KMS-11 (cell line): ENCODE data around the gene TMF1.

Experiments
- H2AFZ ChIP-seq: fragments of 200-600 bp; sonication (generic); 2 replicates; pipeline ENCODE4 v1.6.1; 2016; ENCODE audit warnings: antibody characterized with exemption, mixed run types, low read depth
- H3K27ac ChIP-seq: fragments of 200-600 bp; sonication (generic); 2 replicates; pipeline ENCODE4 v1.6.1; 2016; ENCODE audit warnings: mild to moderate bottlenecking, mixed run types
- H3K27me3 ChIP-seq: fragments of 200-600 bp; sonication (generic); 2 replicates; pipeline ENCODE4 v1.6.1; 2017; ENCODE audit warnings: mild to moderate bottlenecking, low read depth, mixed run types, moderate library complexity; ENCODE audit not compliant: insufficient read depth
- H3K36me3 ChIP-seq: fragments of 200-600 bp; sonication (generic); 2 replicates; pipeline ENCODE4 v1.6.1; 2017; ENCODE audit warnings: mild to moderate bottlenecking, mixed run types; ENCODE audit not compliant: insufficient read depth
- H3K4me1 ChIP-seq: fragments of 200-600 bp; sonication (generic); 2 replicates; pipeline ENCODE4 v1.6.1; 2016; ENCODE audit warnings: mild to moderate bottlenecking, low read depth, mixed run types; ENCODE audit not compliant: poor library complexity, severe bottlenecking
- H3K4me2 ChIP-seq: fragments of 200-600 bp; sonication (generic); 2 replicates; pipeline ENCODE4 v1.7.0; 2016; ENCODE audit warnings: mild to moderate bottlenecking, mixed run types
- H3K4me3 ChIP-seq: fragments of 200-600 bp; sonication (generic); IDR thresholded peaks from 2 replicates; pipeline ENCODE4 v1.6.1; 2017; ENCODE audit warnings: low read depth, low read length, mixed read lengths; ENCODE audit not compliant: insufficient read depth
- H3K79me2 ChIP-seq: fragments of 200-600 bp; sonication (generic); 2 replicates; pipeline ENCODE4 v1.6.1; 2016; ENCODE audit warnings: low read depth, mixed run types; ENCODE audit not compliant: insufficient read depth
- H3K9ac ChIP-seq: fragments of 200-600 bp; sonication (generic); 2 replicates; pipeline ENCODE4 v1.6.1; 2016; ENCODE audit warnings: mild to moderate bottlenecking, mixed run types
- H4K20me1 ChIP-seq: fragments of 200-600 bp; sonication (generic); 2 replicates; pipeline ENCODE4 v1.6.1; 2016; ENCODE audit warnings: mild to moderate bottlenecking, mixed run types; ENCODE audit not compliant: insufficient read depth
- CTCF ChIP-seq: fragments of 200-600 bp; sonication (generic); conservative IDR thresholded peaks from 2 replicates; pipeline ENCODE4 v1.6.1; 2017; ENCODE audit warnings: low read depth, mild to moderate bottlenecking, antibody characterized with exemption, low read length, moderate library complexity, mixed read lengths

Gene TMF1

GRCh38 chr3:68974711-68975110 is 77.4 kb downstream of the TMF1 start:
- Histone ChIP-seq H3K4me2 (no peak overlapping the region), H3K27me3 (no peaks in the 10 kb centered on the region), H3K9ac (no peak overlapping the region)

GRCh38 chr3:68973639-68974038 is 78.5 kb downstream of the TMF1 start:
- Histone ChIP-seq H3K27ac (no peak overlapping the region), H3K79me2 (no peaks in the 10 kb centered on the region), H3K4me2 (no peak overlapping the region), H3K27me3 (no peaks in the 10 kb centered on the region), H2AFZ (no peak overlapping the region), H3K4me1 (no peaks in the 10 kb centered on the region), H3K9ac (no peak overlapping the region), H4K20me1 (no peaks in the 10 kb centered on the region), H3K4me3 (no peak overlapping the region), H3K36me3 (no peaks in the 10 kb centered on the region)
- TF ChIP-seq CTCF, result no peak

More at GRCh38 chr3:68974711-68975110, 77.4 kb downstream of the TMF1 start:
- no peak overlapping the region for H3K27ac ChIP-seq
- no peak overlapping the region for H2AFZ ChIP-seq
- no peak overlapping the region for H3K4me3 ChIP-seq
- no peaks in the 10 kb centered on the region for H4K20me1 ChIP-seq
- H3K79me2 ChIP-seq, result no peaks in the 10 kb centered on the region
- no peaks in the 10 kb centered on the region for H3K36me3 ChIP-seq
- no peak for TF ChIP-seq CTCF
- no peaks in the 10 kb centered on the region for H3K4me1 ChIP-seq

GRCh38 chr3:68972358-68972979 is 79.7 kb downstream of the TMF1 start:
- no peak overlapping the region for H3K4me3 ChIP-seq
- H3K9ac ChIP-seq, result no peak overlapping the region
- no peak overlapping the region for H3K4me2 ChIP-seq
- no peak overlapping the region for H3K27ac ChIP-seq
- H3K27me3 ChIP-seq, result no peaks in the 10 kb centered on the region
- H3K4me1 ChIP-seq, result no peaks in the 10 kb centered on the region
- no peaks in the 10 kb centered on the region for H3K79me2 ChIP-seq
- H4K20me1 ChIP-seq, result no peaks in the 10 kb centered on the region
- TF ChIP-seq CTCF, result peak; percentile 67
- no peak overlapping the region for H2AFZ ChIP-seq
- H3K36me3 ChIP-seq, result no peaks in the 10 kb centered on the region
